Suppressor macrophage (primary cell): ENCODE measurements around the gene IGF2R.
"Not testable (repeated sequence)": the region's sequence is repeated elsewhere in the genome, so short reads cannot be mapped to it uniquely, and the experiment has no call there.

Experiments
- DNase-seq, 4 experiments: peaks; one replicate each; pipeline ENCODE4 v3.0.0-alpha.2; 2020 to 2022

Gene IGF2R

DNA sequence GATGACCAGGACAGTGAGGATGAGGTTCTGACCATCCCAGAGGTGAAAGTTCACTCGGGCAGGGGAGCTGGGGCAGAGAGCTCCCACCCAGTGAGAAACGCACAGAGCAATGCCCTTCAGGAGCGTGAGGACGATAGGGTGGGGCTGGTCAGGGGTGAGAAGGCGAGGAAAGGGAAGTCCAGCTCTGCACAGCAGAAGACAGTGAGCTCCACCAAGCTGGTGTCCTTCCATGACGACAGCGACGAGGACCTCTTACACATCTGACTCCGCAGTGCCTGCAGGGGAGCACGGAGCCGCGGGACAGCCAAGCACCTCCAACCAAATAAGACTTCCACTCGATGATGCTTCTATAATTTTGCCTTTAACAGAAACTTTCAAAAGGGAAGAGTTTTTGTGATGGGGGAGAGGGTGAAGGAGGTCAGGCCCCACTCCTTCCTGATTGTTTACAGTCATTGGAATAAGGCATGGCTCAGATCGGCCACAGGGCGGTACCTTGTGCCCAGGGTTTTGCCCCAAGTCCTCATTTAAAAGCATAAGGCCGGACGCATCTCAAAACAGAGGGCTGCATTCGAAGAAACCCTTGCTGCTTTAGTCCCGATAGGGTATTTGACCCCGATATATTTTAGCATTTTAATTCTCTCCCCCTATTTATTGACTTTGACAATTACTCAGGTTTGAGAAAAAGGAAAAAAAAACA is 136.1 kb downstream of the IGF2R start:
- DNase-seq = no peak

DNA sequence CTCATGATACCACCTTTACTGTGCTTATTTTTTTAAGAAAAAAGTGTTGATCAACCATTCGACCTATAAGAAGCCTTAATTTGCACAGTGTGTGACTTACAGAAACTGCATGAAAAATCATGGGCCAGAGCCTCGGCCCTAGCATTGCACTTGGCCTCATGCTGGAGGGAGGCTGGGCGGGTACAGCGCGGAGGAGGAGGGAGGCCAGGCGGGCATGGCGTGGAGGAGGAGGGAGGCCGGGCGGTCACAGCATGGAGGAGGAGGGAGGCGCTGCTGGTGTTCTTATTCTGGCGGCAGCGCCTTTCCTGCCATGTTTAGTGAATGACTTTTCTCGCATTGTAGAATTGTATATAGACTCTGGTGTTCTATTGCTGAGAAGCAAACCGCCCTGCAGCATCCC is 137.1 kb downstream of the IGF2R start:
- no peak for DNase-seq

DNA sequence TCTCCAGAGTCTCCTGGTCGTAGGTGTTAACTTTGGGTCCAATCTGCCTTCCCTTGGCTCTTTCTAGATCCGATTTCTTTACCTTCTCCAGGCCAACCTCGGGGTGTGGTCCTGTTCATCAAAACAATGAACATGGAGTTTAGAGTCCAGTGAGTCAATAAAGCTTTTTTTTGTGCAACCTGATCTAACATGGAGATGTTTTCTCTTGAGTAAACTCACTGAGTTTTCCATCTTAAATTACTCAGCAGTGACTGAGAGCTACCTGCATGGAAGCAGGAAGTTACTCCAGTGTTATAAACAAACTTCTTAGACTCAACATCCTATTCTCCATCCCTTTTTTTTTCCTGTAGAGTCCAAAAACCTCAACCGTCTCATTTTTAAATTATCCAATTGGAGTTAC is 137.8 kb downstream of the IGF2R start:
- DNase-seq = no peak

DNA sequence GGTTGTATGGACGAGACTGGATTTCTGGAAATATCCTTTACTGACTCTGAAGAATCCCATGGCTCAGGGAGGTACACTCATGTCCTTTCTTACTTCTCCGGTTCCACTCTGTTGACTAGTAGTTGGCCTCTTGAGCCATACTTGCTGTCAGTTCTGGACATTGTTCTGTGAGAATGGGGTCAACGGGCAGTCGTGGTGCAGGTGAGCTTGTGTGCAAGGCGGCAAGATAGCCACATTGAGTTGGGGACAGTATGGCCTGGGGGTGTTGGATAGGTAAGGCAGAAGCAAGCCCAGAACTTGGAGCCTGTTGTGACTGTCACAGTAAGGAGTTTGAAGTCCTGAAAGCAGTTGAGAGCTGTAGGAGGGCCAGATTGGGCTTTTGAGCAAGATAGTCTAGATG is 139.2 kb downstream of the IGF2R start:
- DNase-seq = no peak

DNA sequence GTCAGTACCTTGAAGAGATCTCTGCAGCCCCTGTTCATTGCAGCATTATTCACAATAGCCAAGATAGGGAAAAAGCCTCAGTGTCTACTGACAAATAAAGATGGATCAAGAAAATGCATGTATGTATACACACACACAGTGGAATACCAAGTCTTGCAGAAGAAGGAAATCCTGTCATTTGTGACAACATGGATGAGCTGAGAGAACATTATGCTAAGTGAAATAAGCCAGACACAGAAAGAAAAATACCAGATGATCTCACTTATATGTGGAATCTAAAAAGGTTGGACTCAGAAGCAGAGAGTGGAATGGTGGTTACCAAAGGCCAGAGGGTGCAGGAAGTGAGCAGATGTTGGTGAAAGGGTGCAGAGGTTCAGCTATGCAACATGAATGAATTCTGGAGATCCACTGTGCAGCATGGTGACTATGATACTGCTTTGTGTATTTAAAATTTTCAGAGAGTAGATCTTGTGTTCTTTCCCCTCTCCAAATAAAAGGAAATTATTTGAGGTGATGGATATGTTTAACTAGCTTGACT is 141.8 kb downstream of the IGF2R start:
- peak in 1 of 4 experiments; percentile 1 for DNase-seq

DNA sequence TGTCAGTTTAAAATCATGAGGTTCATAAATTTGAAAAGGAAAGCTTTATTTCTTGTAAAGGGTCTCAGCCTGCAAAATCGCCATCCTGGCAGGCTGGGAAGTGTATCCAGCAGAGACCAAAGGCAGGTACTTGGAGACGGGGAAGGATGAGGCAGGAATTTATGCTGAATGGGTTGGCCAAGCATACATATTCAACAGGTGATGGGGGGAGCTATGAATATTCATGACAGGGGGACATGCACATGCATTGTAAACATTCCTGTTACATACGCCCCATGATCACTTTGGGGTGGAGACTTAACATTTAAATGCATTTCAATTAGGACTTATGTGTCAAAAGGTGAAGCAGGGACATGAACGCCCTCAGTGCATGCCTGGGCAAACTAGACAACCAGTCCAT is 142.9 kb downstream of the IGF2R start:
- DNase-seq = no peak

DNA sequence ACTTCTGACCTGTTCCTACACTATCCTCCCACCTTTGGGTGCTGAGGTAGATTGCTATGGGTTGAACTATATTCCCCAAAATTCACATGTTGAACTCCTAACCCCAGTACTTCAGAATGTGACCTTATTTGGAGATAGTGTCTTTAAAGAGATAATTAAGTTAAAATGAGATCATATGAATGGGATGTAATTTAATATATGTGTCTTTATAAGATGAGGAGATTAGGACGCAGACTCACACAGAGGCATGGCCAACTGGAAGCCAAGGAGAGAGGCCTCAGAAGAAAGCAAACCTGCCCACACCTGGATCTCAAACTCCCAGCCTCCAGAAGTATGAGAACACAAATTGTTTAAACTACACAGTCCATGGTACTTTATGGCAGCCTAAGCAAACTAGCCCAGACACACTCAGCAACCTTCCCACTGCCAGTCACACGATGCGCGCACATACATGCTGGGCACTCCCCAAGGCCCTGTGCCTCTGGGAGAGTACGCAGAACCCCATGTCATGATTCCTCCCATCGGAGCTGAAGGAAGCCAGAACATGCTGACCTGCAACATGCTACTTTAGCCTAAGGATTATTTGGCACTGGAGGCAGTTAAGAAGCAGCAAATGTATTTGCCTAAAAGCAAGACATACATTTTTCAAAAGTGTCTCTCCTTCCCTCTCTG is 143.9 kb downstream of the IGF2R start:
- no peak for DNase-seq

DNA sequence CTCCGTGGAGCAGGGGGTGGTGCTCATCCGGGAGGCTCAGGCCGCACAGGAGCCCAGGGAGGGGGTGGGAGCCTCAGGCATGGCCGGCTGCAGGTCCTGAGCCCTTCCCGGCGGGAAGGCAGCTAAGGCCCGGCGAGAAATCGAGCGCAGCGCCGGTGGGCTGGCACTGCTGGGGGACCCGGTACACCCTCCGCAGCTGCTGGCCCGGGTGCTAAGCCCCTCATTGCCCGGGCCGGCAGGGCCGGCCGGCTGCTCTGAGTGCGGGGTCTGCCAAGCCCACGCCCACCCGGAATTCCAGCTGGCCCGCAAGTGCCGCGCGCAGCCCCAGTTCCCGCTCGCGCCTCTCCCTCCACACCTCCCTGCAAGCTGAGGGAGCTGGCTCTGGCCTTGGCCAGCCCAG is 145.7 kb downstream of the IGF2R start:
- DNase-seq = not testable (repeated sequence)

DNA sequence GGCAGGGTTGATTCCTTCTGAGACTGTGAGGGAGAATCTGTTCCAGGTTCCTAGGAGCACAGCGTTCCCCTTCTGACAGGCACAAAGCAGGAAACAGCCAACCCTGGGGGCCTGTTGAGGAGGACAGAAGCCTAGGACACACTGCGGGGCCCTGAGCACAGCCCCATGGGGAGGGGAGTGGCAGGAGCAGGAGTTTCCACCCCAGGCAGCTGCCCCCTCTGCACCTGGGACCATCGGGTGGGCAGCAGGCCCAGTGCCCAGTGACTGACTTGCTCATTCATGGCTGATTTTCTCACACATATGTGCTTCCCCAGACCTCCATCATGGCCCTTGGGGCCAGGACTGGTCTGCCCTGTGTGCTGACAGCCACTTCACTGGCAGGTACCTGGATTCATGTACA is 146.5 kb downstream of the IGF2R start:
- no peak for DNase-seq

DNA sequence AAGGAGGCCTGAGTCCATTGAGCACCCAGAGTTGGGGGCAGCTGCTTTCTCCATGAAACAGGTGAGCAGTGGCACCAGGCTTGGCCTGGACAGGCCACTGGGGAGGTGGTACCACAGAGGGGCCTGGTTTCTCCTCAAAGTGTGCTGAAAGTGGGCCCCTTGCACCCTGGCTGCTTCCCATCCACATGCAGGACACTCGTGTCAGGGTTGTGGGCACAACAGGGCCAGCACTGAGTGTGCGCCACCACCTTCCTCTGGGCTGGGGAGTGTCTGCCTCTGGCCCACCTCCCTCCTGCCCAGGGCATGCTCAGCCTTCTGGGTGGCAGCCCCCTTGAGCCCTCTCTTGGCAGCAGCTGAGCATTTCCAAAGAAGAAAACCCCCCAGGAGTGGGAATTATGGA is 147.5 kb downstream of the IGF2R start:
- no peak for DNase-seq

DNA sequence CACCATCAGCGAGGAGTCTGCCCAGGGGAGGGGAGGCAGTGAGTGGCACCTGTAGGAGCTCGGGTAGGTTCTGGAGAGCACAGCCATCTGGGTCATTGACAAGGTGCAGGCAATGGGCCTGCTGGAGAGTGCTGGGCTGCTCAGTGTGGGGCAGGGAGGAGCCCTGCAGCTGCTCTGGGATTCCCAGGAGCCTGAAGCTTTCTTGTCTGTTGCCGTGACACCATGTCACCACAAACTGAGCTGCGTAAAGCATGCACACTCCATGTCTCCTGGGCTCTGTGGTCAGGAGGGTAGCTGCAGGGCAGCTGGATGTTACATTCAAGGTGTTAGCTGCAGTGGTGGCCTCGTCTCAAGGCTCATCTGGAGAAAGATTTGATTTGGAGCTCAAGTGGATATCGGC is 148.3 kb downstream of the IGF2R start:
- no peak for DNase-seq

DNA sequence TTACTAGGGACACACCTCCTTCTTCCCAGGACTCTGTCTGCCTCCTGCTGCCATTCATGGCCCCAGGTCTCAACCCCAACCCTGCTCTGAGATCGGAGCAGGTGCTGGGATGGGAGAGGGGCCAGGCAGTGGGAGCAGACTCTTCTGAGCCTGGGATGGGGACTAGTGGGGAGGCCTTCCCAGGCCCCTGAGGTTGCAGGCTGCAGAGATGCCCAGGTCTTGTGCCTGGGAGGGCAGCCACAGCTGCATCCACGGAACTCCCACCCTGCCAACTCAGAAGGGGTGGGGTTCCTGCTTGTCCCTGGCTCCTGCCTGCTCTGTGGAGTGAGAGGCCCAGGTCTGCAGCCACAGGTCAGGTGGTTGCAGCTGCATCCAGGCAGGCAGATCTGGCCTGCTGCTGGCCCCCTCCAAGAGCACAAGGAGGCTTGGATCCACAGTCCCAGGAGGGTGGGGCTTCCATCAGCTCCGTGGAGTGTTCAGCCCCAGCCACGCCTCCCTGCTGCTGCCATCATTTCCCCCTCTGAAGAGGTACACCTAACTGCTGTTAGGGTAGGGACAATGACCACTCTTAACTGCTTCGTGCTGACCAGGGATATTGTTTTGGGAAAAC is 149.8 kb downstream of the IGF2R start:
- no peak for DNase-seq

DNA sequence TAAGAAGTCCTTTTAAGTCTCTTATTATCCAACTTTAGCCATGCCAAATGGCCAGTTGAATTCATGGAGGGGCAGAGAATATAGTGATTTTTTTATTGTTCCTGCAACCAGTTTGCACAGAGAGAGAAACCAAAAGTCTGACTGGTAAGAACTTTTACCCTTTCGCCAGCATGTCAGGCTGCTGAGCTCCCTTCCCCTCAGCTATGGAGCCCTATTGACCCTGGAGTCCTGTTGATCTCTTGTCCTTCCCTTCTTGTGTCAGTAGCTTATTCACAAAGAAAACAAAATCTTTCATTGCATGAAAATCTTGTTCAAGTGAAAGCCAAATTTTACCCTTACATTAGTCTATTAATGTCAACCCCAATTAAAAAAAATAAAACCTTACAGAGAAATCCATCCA is 151.2 kb downstream of the IGF2R start:
- no peak for DNase-seq

DNA sequence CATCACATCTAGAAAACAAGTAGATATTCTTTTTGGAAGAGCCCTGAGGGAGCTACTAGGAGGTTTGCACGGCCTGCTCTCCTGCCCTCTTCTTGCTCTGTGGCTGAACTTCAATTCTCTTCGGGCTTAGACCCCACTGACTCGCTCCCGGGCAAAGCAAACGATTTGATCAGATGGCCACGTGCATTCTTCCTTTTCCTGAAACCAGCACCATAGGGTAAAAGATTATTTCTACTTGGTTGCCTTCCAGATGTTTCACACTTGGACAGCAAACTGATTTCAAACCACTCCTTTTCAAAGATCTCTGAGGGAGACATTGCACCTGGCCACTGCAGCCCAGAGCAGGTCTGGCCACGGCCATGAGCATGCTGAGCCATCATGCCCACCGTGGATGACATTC is 152.7 kb downstream of the IGF2R start, which contains the start of gene SLC22A1:
SLC22A1 (plus strand) TSS at position 258 of the 400 bp plus-strand sequence; CDS start at position 379, 121 bp downstream.
- DNase-seq = no peak

DNA sequence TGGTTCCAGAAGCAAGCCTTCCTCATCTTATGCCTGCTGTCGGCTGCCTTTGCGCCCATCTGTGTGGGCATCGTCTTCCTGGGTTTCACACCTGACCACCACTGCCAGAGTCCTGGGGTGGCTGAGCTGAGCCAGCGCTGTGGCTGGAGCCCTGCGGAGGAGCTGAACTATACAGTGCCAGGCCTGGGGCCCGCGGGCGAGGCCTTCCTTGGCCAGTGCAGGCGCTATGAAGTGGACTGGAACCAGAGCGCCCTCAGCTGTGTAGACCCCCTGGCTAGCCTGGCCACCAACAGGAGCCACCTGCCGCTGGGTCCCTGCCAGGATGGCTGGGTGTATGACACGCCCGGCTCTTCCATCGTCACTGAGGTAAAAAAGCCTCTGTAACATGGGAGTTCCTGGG is 153.1 kb downstream of the IGF2R start:
- peak in 1 of 4 experiments; percentile 2 for DNase-seq

DNA sequence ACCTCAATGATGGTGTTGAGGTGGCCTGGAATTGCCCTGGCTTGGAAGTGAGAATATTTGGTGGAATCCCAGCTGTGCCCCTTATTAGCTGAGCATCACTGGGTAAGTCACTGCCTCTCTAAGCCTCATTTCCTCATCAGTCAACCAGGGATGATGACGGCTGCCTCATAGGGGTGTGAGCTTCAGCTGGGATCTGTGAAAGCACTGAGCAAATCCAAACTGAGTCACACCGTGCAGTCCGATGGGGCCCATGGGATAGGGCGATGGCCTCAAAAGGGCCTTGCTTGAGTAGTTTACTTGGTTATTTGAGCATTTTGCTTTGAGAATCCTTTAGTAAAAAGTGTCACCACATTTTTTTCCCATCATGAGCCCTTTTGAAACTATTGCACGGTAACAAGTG is 153.9 kb downstream of the IGF2R start:
- DNase-seq = peak in 1 of 4 experiments; percentile 0

DNA sequence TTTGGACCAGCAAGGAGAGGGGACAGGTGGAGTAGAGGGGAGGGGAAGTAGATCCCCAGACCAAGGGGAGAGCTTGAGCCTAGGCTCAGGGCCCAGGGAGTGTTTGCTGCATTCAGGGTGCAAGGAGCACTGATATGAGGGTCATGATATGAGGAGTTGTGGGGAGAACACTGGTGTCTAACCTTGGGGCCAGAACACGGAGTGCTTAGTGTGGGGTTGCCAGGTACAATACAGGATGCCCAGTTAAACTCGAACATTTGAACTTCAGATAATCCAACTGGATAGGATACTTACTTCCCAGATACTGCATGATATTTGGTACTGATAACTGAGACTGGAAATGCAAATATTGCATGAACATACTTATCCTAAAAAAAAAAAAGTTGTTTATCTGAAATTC is 155.1 kb downstream of the IGF2R start:
- DNase-seq = peak in 1 of 4 experiments; percentile 1

DNA sequence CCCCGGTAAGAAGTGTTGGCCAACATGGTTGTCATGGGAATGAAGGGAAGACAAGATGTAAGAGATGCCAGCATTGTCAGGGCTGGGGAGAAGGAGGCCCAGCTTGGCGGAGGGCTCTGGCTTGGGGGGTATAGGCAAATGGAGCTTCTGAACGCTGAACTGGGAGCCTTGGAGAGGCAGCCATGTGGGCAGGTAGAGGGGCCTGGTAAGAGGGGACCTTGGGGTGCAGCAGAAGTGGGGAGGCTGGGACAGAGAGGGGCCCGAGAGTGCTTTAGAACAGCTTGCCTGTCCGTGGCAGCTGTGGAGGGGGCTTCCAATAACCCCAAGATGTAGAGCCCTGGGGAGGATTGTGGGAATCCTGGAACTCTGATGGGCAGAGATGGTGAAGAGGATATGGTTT is 155.7 kb downstream of the IGF2R start:
- DNase-seq = peak in 1 of 4 experiments; percentile 1

DNA sequence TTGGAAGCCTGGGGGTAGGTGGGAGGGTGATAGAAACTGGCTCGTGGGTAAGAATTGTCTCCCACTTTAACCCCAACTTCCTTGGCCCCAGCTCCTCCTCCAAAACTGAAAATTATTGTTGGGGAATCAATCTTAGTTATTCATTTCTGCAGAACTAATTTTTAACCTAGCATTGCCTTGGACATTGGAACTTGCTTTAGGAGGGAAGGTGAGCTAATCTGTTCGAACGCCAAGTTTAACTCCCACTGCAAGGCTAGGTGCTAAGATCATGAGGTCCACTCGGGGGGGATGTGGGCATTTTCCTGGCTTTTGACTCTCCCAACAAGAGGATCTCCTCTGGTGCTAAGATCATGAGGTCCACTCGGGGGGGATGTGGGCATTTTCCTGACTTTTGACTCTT is 156.2 kb downstream of the IGF2R start:
- DNase-seq = not testable (repeated sequence)

DNA sequence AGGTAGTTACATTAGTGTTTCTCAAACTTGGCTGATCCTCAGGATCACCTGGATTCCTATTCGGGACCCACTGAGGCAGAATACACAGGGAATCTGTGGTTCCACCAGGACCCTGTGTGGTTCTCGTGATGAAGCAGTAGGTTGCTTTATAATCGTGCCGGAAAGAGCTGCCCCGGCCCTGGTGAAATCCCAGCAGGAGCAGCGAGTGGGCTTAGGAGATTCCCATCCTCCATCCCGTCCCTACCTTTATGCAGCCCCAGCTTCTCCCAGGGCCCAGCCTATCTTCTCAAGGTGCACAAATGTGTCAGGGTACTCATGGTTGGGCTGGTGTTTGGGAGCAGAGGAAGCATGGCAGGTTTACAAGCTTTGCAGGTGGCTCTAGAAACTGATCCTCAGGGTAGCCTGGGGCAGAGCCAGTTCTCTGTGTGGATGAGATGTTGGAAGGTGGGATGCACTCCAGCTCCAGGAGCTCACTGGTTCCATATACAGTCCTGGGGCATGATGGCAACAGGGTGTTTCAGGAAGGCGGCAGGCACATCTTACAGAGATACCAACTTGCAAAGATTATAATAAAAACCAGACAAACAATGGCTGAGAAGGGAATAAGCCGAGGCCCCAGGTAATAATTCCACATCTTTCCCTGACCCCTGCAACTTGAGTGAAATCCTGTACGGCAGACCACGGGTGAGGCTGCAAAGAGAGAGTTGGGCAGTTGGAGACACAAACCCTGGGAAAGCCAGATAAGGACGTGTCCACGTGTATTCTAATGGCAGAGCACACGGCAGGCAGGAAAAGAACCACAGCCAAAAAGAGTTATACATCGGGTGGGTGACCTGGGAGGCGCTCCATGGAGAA is 158.6 kb downstream of the IGF2R start:
- DNase-seq = no peak

DNA sequence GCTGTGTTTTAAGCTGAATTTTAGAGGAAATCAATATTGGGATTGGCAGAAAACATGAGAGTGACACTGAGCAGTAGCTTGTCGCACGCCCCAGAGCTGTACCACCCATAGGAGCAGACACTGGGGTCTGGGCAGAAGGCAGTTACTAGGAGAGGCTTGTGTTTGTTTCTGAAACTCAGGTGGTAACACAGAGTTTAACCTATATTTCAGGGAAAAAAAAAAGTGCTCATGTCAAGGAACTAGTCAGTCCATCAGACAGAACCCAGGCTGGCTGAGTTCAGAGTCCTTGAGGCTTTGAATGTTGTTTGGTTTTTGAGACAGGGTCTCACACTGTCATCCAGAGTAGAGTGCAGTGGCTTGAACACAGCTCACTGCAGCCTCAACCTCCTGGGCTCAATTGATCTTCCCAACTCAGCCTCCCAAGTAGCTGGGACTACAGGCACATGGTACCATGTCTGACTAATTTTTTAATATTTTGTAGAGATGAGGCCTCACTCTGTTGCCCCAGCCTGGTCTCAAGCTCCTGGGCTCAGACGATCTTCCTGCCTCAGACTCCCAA is 159.3 kb downstream of the IGF2R start:
- DNase-seq = no peak

DNA sequence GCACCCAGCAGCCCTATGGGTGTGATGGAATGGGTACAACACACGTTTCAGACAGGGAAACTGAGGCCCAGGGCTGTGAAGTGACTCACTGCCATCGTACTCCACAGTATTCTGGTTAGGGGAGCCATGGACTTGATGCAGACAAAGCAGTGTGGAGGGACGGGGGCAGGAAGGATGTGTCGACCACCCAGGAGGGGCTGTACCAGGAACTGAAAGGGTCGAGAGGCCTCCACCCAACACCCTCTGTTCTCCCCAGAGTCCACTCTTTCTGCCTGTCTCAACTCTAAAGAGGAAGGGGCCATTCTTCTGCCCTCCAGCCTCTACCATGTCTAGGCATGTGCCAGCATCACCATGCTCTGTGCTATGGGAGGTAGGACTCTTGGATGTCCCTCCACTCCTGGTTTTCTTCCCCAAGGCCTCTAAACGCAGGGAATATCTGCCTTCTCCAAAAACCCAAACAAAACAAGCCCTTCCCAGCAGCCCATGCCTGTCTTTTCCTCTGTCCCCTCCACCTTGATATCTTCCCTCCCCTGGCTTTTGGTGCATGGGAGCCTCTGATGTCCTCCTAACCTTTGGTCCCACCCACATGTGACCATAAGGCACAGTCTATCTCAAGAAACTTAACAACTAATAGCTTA is 160.1 kb downstream of the IGF2R start:
- DNase-seq = no peak
